ENCODE results near the gene CTSZ. TPM values are rescaled to one million over a fixed set of nuclear protein-coding genes. Genes with fewer than 3 reads are reported as not detected.

CTSZ gene
- total RNA-seq, 1 experiment from 2014 or later = 37.6 TPM

DNA sequence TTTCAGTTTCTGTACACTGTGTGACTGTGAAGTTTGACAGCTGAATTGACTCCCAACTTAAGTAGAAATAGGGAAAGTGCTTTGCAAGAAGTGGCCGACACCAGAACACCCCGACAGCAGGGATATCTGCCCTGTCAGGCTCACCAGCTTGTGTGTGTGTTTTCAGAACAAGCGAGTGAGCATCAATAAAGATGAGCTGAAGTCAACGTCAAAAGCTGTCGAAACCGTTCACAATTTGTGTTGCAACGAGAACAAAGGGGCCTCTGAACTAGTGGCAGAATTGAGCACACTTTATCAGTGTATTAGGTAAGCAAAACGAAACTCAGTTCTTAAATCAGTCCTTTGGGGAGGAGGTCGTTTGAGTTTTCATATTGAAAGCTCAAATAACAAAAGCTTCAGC is 15.3 kb downstream of the CTSZ start:
- peaks cover 46 to 98% (median 92%) of the 10 kb centered on the region in 3 experiments for H3K36me3 Mint-ChIP-seq (ENCODE audit: insufficient read depth in 1 of 3, low read depth in 3 of 3)

More for the DNA sequence above, 15.3 kb downstream of the CTSZ start:
- Histone ChIP-seq H2BK120ac (ENCODE audit: low read depth, low read length, poor library complexity, severe bottlenecking) (no peak overlapping the region), H3K9me3 (ENCODE audit: control insufficient read depth, low read depth, low read length) (no peaks in the 10 kb centered on the region), H4K8ac (replicated peaks; ENCODE audit: insufficient read length, low read depth, low read length) (no peak overlapping the region), H3K4me2 (ENCODE audit: insufficient read depth, insufficient read length, low read length) (no peak overlapping the region), H3K4me1 (ENCODE audit: insufficient read depth, low read length) (no peaks in the 10 kb centered on the region), H3K23ac (ENCODE audit: insufficient read length, low read depth, low read length) (no peak overlapping the region), H2BK12ac (ENCODE audit: insufficient read length, low read depth, low read length) (no peak overlapping the region), H2AFZ (ENCODE audit: low read length) (no peak overlapping the region), H3T11ph (ENCODE audit: low read length) (no peak overlapping the region), H3K14ac (ENCODE audit: insufficient read depth, low read length) (no peak overlapping the region), H2AK5ac (ENCODE audit: insufficient read length, low read length) (no peak overlapping the region), H3K4ac (ENCODE audit: low read depth, low read length) (no peak overlapping the region), H3K23me2 (ENCODE audit: insufficient read length, low read depth, low read length, poor library complexity, severe bottlenecking) (no peaks in the 10 kb centered on the region), H2BK20ac (ENCODE audit: low read depth, low read length, poor library complexity, severe bottlenecking) (no peak overlapping the region), H3K56ac (ENCODE audit: insufficient read length, low read depth, low read length) (no peak overlapping the region), H3K27me3 (ENCODE audit: insufficient read depth, low read length) (no peaks in the 10 kb centered on the region), H3K27ac (ENCODE audit: insufficient read length, low read depth, low read length) (no peak overlapping the region), H4K91ac (ENCODE audit: insufficient read length, low read depth, low read length) (no peak overlapping the region), H3K79me2 (ENCODE audit: insufficient read depth, low read length) (no peaks in the 10 kb centered on the region), H2BK5ac (ENCODE audit: insufficient read length, low read length) (no peak overlapping the region), H2BK15ac (ENCODE audit: low read depth, low read length) (no peak overlapping the region), H4K20me1 (ENCODE audit: control insufficient read depth, insufficient read depth, insufficient read length) (no peaks in the 10 kb centered on the region), H3K9ac (ENCODE audit: extremely low read depth, insufficient read length, low read length) (no peak overlapping the region), H3K79me1 (ENCODE audit: insufficient read depth, low read depth, low read length, poor library complexity, severe bottlenecking) (no peaks in the 10 kb centered on the region), H3K18ac (ENCODE audit: insufficient read length, low read depth, low read length) (no peak overlapping the region), H4K5ac (ENCODE audit: insufficient read length, low read depth, low read length) (no peak overlapping the region)
- no CpG with 5 or more reads among the region's 9 CpGs for WGBS (ENCODE audit: extremely low coverage, insufficient read length, low lambda C conversion rate)
- no peaks in the 10 kb centered on the region for H3K9me3 Mint-ChIP-seq
- H3K4me1 Mint-ChIP-seq = no peaks in the 10 kb centered on the region
- no peak for DNase-seq
- H3K27ac Mint-ChIP-seq = no peak overlapping the region
- no peak overlapping the region for H3K4me3 Mint-ChIP-seq
- TF ChIP-seq, protein P1, sequence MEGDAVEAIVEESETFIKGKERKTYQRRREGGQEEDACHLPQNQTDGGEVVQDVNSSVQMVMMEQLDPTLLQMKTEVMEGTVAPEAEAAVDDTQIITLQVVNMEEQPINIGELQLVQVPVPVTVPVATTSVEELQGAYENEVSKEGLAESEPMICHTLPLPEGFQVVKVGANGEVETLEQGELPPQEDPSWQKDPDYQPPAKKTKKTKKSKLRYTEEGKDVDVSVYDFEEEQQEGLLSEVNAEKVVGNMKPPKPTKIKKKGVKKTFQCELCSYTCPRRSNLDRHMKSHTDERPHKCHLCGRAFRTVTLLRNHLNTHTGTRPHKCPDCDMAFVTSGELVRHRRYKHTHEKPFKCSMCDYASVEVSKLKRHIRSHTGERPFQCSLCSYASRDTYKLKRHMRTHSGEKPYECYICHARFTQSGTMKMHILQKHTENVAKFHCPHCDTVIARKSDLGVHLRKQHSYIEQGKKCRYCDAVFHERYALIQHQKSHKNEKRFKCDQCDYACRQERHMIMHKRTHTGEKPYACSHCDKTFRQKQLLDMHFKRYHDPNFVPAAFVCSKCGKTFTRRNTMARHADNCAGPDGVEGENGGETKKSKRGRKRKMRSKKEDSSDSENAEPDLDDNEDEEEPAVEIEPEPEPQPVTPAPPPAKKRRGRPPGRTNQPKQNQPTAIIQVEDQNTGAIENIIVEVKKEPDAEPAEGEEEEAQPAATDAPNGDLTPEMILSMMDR (conservative IDR thresholded peaks at IDR 0.05) = no peak
- H3K27me3 Mint-ChIP-seq (ENCODE audit: low read depth) = no peaks in the 10 kb centered on the region

All from H9 (cell line).